Renal cortex interstitium (tissue), 11 donors: ENCODE results near the gene KIF1A. TPM values are rescaled to one million over a fixed set of nuclear protein-coding genes. Genes with fewer than 3 reads are reported as not detected.
A peak's percentile ranks its signal among the peaks of the same experiment; 100 is the strongest.

Experiments
- DNase-seq, 11 donors: peaks; one replicate each; pipeline ENCODE4 v3.0.0-alpha.2; 2013; ENCODE audit warnings: low read depth in 9 of 11, low spot score in 4 of 11; ENCODE audit errors: extremely low read depth in 1 of 11
- polyA plus RNA-seq, 3 donors: library from polyadenylated mRNA; unstranded; fragments of 120-200 nt; gene quantifications; one replicate each; pipeline ENCODE4 v1.2.1, GENCODE V29; 2013; ENCODE audit not compliant: insufficient read length in 3 of 3

The KIF1A gene
- polyA plus RNA-seq, 3 donors: 10.7 to 14.0 (median 11.4) TPM

DNA sequence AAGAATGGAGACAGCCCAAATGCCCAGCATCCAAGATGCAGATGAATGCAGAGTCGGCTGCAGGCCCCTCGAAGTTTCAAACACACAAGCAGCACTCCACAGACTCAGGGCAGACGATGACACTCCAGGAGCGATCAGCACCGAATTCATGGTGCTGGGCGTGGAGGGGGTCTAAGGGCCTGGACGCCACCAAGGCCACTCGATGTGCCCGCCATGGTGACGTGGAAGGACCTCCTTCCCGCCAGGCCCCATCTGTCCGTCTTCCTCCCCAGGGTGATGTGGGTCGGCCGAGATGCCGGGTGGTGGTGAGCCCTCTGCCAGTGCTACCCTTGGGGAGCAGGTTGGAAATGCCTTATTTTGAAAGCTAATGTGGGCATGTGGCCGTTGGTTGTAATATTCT is 9.4 kb downstream of the KIF1A start:
- DNase-seq: no peak

DNA sequence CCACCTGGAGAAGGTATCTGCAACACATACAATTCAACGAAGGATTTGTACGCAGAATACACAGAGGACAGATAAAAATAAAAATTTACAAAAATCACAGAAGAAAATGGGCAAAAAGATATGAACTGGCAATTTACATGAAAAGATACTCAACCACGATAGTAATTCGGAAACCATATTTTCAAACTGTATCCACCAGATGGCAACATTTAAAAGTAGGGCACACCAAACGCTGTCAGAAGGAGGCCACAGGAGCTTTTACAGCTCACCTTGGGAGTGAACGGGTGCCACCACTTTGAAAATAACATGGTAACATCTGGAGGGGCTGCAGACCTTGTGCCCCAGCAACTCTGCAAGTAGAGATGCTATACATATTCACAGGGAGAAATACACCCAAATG is 9.8 kb downstream of the KIF1A start:
- no peak for DNase-seq

DNA sequence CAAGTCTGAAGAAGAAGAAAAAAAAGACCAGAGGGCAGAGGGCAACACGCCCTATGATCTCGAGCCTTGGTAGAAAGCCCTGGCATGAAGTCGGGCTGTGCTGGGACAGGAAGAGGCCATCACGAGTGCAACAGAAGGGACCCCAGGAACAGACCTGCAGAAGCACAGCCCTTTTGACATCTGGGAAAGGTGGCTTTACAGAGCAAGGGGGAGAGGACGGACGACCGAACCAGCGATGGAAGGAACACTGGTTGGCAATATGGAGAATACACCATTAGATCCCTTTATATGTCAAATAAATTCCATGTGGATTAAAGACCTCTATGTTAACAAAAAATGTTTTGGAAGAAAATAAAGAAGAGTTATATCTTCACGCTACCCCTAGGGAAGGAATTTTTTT is 10.7 kb downstream of the KIF1A start:
- DNase-seq: no peak

DNA sequence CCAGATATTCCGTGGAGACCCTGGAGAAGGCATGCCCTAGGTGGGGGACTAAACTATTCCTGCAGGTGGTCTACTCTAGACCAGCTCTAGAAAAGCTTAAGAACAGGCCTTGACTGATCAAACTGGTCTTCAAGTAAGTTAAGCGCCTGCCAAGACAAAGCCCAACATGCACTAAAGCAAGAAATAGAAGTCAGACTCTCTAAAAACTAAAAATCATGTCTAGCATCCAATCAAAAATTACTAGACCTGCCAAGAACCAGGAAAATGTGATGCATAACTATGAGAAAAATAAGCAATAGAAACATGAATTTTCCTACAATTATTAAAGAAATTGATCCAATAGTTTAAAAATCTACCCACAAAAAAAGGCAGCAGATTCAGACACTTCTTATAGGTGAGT is 13.6 kb downstream of the KIF1A start:
- no peak for DNase-seq

DNA sequence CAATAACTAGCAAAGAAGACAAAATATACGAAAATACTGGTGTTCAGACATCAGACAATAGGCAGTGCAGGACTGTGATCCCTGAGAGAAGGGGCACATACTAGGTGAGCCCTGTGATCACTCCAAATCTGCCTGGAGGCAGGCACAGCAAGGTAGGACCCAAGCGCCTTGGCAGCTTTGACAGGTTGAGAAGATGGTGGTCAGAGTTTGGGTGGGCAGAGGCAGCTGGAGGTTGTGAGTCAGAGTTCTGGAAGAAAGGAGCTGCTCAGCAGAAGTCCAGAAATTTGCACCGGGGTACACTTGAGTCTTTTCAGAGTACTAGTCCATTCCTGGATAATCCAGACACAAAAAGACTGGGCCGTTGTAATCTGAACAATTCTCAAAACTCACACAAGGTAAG is 14.0 kb downstream of the KIF1A start:
- no peak for DNase-seq

DNA sequence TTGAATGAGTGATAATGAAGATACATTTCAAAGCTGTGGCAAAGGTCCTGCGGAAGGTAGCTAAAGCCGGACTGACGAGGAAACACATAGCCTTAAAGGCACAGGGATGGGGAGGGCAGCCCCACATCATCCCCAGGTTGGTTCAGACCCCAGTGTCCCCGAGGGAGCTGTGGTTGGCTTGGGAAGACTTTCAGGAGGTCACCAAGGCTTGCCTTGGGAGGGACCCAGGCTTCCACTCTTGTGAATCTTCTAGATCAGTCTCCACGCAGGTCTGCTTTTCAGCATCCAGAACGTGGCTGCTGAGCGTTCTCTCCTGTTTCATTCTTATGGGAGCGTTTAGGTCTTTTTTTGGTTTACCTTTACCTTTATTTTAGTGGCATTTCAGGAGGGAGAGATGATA is 16.8 kb downstream of the KIF1A start:
- no peak for DNase-seq

DNA sequence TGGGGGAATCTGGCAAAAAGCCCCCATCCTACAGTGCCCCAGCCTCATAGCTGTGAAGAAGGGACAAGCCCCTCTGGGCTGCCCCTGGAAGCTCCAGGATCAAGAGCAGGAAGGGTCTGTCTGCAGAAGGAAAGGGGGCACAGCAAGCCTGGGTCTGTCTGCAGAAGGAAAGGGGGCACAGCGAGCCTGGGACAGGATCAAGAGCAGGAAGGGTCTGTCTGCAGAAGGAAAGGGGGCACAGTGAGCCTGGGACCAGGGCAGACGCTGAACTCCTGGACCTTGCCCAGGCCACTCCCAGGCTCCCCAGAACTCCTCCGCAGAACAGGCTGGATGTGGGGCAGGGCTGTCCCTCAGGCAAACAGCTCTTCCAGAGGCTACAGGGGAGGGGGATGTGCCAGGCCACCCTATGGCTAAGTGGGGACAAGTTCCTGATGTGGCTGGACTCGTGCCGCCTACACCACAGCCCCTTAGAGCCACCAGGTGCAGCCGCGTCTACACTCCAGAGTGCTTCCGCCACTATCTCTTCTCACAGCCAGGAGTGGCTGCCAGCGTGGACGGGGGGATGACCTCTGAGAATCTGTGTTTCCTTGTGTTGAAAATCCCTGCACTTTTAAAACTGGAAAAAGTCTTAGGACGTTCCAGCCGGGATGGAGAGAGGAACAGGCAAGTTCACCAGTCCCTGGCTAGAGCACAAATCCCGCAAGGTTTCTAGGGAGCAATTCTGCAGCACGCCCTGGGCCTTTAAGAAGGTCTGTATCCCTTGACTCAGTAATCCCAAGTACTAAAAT is 20.8 kb downstream of the KIF1A start:
- DNase-seq: no peak

DNA sequence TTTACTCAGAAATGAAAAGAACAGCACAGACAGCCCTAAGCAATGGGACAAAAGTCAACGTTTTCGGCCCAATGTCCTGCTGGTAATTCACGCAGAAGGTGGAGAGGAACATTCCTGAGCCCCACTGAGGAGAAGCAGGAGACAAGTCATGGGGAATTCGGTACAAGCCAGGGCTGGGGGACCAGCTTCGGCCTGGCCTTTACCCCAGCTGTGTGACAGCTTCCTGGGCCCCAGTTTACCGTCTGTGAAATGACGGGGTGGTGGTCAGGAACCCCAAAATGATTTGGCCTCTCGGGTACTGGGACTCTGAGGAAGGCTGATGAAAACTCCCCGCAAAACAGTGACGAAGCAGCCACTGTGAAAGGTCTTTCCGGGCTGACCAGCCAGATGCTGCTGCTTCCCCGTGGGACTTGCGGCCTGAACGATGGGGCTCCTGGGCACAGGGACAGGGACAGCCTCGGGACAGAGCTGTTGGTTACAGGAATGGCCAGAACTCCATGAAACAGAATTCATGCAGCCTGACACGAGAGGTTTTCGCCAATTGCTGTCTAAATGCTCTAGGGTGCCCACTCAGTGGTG is 21.6 kb downstream of the KIF1A start:
- DNase-seq: no peak

DNA sequence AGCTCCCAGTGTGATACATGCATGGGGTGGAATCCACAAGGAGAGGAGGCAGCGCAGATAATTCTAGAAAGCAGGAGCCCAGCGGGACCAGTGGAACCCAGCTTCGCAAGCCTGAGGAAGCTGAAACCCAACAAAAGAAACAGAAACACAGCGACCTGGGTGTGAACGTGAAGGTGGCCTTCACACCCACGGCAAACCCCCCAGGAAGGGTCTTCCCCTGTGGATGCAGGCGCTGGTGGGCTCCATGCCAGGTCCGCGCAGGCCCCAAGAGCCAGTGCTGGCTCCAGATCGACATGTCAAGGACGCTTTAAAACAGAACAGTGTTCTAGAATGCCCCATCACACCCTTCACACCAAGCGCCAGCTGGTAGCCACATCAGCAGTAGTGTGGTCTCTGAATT is 22.1 kb downstream of the KIF1A start:
- no peak for DNase-seq

DNA sequence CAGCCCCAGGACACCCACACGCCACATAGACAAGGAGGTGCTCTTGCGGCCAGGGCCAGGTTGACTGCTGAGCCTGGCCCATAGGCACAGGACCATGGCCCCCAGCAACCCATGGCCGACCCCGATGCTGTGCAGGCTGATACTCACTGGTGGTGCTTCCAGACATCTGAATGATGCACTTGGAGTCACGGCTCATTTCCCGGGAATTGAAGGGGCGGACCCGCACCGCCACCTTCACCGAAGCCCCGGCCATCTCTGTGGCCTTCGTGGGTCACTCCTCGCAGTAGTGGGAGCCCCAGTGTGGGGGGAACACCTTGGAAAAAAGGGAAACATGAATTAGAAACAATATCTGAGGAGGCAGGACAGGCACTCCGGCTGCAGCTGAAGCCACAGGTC is 22.5 kb downstream of the KIF1A start:
- DNase-seq: no peak

DNA sequence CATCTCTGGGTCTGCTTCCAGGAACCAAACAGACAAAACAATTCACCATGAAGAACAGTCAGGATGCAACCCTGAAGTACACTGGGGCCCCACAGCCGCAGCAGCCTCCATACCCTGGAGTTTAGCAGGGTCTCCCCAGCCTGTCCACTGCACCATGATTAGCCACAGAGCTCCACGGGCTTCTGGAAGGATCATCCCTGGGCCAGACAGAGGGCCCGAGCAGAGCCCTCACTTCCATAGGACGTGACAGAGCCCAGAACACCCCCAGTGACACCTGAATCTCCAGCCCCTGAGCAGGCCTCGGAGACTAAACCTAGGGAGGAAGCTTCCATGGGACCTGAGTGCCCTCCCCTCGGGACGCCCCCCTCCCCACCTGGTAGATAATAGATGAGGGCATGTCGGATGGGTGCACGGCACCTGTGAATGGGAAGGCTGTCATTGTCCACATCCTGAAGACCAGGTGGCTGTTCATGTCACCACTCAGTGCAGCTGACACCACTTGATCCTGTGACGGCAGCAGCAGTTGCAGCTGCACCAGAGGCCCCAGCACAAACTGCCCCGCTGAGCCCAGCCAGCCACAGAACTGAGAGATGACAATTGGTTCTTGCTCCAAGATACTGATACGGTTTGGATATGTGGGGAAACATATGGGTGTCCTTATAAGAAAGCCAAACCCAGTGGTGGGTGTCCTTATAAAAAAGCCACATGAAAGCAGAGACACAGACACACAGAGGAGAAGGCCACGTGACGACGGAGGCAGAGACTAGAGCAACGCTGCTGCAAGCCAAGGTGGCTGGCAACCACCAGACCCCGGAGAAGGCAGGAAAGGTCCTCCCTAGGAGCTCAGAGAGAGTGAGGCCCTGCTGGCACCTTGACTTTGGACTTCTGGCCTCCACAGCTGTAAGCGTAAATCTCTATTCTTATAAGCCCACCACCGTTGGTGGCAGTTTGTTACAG is 23.2 kb downstream of the KIF1A start:
- no peak for DNase-seq

DNA sequence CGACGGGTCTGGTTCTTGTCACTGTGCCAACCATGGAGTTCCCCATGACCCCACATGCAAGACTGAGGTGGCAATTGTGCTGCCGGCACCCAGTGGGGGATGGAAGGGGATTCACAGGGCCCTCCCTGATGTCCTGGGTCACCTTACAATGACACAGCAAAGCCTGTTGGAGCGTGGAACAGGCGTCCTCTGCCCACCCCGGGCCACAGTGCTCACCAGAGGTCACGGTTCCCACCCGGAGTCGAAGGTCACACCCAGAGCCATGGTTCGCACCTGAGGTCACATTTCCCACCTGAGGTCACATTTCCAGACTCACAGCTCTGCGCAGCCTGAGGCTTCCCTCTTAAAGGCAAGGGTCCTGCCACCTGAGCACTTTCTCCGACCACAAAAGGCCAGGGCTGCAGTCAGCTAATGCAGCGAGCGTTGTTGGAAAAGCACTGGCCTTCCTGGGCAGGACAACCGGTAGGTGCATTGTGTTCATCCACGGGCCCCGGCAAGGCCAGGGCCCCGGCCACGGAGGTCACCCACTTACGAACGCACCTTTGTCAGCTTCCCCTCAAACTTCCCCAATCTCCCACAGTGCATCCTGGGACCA is 24.0 kb downstream of the KIF1A start:
- DNase-seq: no peak

DNA sequence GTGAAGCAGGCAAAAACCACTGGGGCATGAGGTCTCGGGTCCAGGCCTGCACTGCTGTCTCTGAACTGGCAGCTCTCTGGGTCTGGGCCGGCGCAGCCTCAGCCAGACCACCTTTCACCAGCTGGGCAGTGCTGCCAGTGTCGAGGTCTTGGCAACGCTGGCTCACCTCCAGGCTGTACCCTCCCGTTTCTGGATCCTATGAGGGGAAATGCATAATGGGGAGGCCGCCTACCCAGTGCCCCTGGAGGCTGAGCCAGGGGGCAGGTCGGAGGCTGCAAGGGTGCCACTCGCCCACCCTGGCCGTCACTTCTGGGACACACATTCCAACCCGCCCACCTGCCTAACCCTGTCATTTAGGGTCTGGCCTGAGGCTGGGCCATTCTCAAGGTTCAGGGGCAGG is 24.6 kb downstream of the KIF1A start:
- DNase-seq: no peak

DNA sequence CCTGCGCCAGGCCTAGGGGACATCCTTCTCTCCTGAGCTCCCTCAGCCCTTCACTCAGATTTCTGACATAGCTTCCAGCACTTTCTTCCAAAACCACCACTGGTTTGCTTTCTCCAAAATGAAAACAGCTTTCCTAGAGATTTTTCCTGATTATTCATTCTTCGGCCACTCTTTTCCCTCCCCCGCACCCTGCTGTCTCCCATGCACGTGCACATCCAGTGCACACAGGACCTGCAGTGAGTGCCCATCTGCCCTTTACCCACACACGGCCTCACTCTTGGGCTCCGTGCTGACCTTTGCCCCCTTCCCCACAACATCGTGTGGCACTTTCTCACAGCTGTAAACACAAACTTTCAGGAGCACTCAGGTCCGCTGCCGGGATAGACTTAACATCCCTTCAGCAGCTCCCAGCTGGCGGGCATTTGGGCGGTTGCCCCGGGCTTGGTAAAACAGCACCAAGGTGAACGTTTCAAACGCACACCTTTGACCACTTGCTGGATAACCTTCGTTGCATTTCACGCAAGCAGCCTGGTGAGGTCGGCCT is 25.8 kb downstream of the KIF1A start:
- DNase-seq: no peak

DNA sequence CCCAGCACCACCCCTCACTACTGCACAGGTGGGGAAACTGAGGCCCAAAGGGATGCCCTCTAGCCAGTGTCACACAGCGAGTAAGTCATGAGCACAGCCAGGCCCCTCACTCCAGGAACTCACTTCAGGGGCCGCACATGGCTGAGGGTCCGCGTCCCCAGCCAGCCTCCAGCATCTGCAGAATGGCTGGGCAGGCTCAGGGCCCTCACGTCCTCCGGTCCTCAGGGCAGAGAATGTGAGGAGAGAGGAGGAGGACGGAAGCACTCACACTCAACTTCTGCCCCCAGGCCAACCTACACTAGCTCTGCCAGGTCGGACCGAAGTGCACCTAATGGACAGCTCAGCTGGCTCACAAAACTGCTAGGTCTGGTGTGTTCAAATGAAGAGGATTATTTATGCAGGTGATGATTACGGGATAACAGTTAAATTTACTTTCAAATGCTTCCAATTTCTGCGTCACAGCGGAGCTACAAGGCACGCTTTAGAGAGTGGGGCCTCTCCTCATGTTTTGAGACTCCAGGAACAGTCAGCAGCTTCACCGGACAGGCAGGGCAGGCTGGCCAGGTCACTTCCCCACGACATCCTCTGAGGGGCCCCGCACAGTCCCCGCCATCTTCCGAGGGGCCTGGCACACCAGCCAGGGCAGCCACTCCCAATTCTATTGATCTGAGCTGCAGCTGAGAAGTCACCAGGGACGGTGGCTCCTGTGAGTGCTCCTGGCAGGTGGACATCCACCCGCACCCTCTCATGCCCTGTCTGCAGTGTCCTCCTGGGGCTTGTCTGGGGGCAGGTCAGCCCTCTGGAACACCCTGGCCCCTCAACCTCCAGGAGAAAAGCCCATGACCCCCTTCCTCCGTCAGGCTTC is 26.5 kb downstream of the KIF1A start:
- DNase-seq: no peak

DNA sequence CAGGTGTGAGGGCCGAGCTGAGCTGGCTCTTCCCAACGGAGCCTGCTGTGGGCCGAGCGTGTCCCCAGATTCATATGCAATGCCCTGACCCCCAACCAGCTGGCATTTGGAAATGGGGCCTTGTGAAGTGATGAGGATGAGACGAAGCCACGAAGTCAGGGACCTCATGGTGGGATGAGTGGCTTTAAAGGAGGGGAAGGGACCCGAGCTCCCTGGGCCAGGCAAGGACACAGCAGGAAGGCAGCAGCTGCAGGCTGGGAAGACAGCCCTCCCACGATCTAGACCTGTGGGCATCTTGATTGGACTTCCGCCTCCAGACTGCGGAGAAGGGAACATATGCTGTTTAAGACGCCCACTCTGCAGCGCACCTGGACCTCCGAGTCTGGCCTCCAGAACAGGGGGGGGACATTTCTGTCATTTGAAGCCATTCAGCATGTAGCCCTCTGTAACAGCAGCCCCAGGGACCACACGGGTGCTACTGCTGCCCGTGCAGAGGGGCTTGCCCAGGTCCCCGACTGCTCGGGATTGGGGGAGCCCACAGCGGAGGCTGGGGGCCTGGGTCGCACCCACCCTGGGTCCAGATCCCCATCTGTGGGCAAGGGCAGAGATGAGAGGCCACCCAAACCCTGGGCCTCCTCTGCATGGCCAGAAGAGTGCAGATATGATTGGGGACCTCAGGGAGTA is 27.2 kb downstream of the KIF1A start:
- DNase-seq: no peak

DNA sequence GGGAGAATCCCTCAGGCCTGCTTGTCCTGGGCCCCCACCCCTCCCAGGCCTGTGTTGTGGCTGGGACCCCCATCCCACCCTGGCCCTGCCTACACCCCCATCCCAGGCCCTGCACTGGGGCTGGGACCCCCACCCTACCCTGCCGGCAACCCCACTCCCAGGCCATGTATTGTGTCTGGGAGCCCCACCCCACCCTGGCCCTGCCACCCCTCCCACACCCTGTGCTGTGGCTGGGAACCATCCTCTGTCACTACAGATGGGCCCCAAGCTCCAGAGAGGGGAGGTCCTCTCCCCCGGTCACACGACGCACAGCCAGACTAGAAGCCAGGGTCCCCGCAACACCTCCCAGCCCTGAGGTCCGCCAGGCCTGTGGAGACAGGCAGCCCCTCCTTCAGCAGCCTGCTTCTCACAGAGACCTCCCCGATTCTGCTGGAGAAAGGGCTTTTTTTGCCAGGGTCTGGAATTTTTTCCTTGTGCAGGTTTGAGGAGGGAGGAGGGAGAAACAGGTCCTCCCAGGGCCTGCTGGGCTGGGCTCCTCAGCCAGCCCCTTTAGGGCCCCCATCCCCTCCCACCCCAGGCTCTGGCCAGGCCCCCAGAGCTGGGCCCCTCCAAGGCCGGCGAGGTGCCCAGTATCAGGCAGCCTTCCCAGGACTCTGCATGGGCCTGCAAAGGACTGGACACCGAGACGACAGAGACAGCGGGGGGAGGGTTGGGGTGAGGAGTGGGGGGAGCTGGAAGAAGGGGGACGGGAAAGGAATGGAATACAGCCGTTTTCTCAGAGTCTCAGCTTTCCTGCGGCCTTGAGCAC is 28.0 kb downstream of the KIF1A start:
- peak in 10 of 11 donors; percentile 27 to 59 (median 44) for DNase-seq
